Epithelial cell of proximal tubule (primary cell): ENCODE measurements around the gene GRK5. TPM values are rescaled to one million over a fixed set of nuclear protein-coding genes. Genes with fewer than 3 reads are reported as not detected.
"Not testable (repeated sequence)": the region's sequence is repeated elsewhere in the genome, so short reads cannot be mapped to it uniquely, and the experiment has no call there.

Source experiments
- DNase-seq: peaks from one replicate; pipeline ENCODE4 v3.0.0-alpha.2; 2011; ENCODE audit warnings: low read depth
- H3K4me3 ChIP-seq: 2 replicates; pipeline ENCODE4 v1.5.1; 2011; ENCODE audit warnings: low read depth, mild to moderate bottlenecking, low read length
- total RNA-seq: library from RNA; depleted of rRNA; stranded (reverse); fragments of >200 nt; gene quantifications from 2 replicates; pipeline ENCODE4 v1.2.3, GENCODE V29; 2015
- TF ChIP-seq, protein P1 (sequence below): conservative IDR thresholded peaks from 2 replicates; pipeline ENCODE4 v1.5.1; 2012; ENCODE audit warnings: low read depth, mild to moderate bottlenecking, low read length

The GRK5 gene
- total RNA-seq, 1 donor from 2014 or later = 2.8 TPM

DNA sequence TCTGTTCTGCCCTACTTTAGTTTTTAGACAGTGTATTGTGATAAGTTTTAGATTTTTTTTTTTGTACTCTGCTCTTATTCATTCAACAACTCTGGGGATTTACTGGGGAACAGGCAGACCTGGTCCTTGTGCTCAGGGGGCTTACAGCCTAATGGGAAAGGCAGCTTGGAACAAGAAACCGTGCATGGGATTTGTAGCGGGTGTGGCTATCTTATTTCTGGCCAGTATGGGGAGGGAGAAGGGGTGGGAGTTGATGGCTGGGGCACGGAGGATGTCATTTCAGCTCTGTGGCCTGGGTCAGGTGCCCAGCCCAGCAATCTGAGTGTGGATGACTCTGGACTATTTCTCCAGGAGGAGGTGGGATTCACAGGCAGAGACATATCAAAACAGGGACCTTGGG is 47.0 kb downstream of the GRK5 start:
- H3K4me3 ChIP-seq = no peak overlapping the region
- DNase-seq = no peak
- TF ChIP-seq, protein P1, sequence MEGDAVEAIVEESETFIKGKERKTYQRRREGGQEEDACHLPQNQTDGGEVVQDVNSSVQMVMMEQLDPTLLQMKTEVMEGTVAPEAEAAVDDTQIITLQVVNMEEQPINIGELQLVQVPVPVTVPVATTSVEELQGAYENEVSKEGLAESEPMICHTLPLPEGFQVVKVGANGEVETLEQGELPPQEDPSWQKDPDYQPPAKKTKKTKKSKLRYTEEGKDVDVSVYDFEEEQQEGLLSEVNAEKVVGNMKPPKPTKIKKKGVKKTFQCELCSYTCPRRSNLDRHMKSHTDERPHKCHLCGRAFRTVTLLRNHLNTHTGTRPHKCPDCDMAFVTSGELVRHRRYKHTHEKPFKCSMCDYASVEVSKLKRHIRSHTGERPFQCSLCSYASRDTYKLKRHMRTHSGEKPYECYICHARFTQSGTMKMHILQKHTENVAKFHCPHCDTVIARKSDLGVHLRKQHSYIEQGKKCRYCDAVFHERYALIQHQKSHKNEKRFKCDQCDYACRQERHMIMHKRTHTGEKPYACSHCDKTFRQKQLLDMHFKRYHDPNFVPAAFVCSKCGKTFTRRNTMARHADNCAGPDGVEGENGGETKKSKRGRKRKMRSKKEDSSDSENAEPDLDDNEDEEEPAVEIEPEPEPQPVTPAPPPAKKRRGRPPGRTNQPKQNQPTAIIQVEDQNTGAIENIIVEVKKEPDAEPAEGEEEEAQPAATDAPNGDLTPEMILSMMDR = no peak

DNA sequence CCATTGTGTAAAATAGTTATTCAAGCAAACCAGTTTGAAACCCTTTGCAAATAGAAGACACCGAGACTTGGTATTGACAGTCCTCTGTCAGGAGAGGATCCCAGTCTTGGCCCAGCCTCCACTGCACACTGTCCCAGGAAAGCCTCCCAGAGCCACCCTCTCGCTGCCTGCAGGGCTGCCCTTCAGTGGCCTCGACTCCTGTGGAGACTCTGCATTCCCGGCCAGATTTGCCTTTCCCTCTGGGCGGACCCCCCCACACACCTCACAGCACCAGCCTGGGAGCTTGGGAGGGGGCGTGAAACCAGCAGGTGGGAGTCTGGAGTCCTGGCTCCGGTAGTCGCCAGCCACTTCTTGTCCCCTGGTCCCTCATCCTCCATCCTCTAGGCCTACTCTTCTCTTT is 48.7 kb downstream of the GRK5 start:
- TF ChIP-seq, protein P1 = no peak
- no peak overlapping the region for H3K4me3 ChIP-seq
- no peak for DNase-seq

DNA sequence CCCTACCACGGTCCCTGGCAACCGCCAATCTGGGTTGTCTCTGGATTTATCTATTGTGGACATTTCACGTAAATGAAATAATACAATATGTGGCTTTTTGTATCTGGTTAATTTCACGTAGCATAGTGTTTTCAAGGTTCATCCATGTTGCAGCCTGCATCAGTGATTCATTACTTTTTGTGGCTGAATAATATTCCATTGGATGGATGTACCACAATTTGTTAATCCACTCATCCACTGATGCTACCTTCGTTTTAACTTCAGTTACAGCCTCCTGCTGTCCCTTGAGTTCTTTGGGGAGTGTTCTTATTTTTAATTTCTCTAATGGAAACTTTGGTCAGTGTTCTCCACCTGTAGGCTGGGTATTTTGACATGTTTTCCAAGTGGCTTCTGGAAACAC is 49.5 kb downstream of the GRK5 start:
- H3K4me3 ChIP-seq = no peak overlapping the region
- DNase-seq = no peak
- TF ChIP-seq, protein P1 = no peak

DNA sequence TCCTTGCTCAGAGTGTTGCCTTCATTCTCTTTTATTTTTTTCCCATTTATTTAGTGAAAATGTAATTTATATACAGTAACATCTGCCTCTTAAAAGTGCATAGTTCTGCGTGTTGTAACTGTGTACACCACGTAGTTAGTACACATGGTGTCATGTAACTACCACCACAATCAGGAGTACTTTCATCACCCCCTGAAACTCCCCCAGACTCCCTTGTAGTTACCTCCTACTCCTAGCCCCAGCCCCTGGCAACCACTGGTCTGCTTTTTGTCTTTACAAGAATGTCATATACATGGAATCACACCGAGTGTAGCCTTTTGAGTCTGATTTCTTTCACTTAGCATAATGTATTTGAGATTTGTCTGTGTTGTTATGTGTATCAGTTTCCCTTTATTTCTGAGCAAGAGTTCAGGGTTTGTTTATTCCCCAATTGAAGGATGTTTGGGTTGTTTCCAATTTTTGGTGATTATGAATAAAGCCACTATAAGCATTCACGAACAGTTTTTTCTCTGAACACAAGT is 50.6 kb downstream of the GRK5 start:
- TF ChIP-seq, protein P1 = no peak
- no peak overlapping the region for H3K4me3 ChIP-seq
- DNase-seq = no peak

DNA sequence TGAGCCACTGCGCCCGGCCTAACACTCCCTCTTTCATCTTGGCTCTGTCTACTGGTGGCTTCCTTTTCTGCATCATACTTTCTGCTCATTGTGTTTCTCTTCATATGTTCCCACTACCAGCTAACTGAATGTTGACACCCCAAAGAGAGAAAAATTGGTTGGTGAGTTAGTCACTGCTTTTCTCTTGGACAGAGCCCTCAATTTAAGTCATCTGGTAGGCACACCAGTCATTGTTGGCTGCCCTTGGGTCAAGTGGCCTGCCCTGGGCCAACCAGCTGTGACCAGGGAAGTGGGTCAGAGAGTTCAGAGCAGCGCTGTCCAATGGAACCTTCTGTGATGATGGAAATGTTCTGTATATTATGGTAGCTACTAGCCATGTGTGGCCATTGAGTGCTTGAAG is 52.0 kb downstream of the GRK5 start:
- TF ChIP-seq, protein P1 = no peak
- no peak for DNase-seq
- no peak overlapping the region for H3K4me3 ChIP-seq

DNA sequence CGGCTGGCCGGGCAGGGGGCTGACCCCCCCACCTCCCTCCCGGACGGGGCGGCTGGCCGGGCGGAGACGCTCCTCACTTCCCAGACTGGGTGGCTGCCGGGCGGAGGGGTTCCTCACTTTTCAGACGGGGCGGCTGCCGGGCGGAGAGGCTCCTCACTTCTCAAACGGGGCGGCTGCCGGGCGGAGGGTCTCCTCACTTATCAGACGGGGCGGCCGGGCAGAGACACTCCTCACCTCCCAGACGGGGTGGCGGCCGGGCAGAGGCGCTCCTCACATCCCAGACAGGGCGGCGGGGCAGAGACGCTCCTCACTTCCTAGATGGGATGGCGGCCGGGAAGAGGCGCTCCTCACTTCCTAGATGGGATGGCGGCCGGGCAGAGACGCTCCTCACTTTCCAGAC is 53.6 kb downstream of the GRK5 start:
- not testable (repeated sequence) for DNase-seq, H3K4me3 ChIP-seq

DNA sequence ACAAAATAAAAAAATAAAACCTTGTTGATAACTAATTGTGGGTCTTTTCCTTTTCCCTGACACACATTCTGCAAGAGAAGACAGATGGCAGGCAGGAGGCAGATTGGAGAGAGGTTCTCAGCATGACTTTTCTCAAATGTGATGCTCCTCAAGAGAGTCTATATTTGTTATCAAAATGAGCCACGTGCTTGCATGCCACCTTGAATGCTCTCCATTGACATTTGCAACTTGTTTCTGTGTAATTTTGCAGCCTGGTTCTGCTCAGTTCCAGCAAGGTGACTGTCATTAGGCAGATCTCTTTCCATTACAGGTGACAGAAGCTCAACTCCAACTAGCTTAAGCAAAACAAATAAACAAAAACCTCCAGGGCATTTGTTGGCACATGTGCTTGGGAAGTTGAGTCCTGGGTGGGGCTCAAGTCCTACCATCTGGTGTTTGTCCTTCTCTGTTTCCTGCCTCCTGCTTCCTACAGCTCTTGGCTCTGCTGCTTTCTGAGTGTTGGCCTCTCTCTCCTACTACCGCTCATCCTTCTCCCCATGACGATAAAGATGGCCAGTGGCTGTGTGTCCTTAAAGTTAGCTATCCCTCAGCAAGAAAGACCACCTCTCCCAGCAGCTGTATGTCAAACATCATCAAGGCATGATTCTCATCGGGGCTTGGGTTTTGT is 56.7 kb downstream of the GRK5 start:
- TF ChIP-seq, protein P1 = no peak
- DNase-seq = no peak
- H3K4me3 ChIP-seq = no peak overlapping the region
